B cell (primary cell): Measurements from ENCODE around the gene C1orf198.

Experiments
- EZH2 ChIP-seq: IDR thresholded peaks from 2 replicates; pipeline ENCODE4 v1.6.1; 2012; ENCODE audit warnings: borderline replicate concordance, low read depth, mild to moderate bottlenecking, moderate library complexity, low read length; ENCODE audit not compliant: insufficient read depth, poor library complexity, severe bottlenecking
- TF ChIP-seq, protein P1 (sequence below): fragments of 200-600 bp; IDR thresholded peaks from one replicate; pipeline ENCODE4 v1.8.0; 2022; ENCODE audit warnings: antibody characterized with exemption, mild to moderate bottlenecking

DNA sequence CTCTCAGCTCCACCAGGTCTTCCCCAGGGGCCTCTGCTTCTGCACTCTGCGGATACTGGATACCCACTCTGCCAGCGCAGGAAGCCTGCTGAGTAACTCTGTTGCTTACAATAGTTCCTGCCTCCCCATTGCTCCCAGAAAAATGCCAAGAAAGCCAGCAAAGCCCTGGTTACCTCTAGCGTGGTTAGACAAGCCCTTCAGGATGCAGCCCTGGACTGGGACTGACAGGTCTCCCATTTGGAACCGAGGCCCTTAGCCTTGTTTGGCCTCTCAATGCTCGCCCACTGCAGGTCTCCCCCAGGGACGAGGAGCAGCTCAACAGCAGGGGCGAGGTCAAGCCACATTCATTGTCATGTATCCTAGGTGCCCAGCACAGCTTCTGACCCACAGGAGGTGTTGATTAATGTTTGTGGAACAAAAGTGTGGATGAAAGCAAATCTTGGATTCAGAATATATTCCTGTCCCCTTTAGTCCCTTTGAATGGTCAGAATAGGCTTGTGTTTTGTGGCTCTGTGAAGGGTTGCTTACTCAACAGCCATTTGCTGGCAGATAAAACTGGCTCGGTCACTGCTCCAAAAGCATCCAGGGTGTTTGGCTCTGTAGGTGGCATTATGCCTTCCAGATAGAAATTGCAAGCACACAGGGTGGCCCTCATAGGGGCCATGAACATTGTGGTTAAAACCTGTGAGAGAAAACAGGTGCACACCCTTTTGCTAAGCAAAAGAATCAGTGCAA, 58.9 kb downstream of the C1orf198 start:
- TF ChIP-seq, protein P1, sequence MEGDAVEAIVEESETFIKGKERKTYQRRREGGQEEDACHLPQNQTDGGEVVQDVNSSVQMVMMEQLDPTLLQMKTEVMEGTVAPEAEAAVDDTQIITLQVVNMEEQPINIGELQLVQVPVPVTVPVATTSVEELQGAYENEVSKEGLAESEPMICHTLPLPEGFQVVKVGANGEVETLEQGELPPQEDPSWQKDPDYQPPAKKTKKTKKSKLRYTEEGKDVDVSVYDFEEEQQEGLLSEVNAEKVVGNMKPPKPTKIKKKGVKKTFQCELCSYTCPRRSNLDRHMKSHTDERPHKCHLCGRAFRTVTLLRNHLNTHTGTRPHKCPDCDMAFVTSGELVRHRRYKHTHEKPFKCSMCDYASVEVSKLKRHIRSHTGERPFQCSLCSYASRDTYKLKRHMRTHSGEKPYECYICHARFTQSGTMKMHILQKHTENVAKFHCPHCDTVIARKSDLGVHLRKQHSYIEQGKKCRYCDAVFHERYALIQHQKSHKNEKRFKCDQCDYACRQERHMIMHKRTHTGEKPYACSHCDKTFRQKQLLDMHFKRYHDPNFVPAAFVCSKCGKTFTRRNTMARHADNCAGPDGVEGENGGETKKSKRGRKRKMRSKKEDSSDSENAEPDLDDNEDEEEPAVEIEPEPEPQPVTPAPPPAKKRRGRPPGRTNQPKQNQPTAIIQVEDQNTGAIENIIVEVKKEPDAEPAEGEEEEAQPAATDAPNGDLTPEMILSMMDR: no peak
- TF ChIP-seq EZH2: no peak
